HG03354 (cell line): Measurements from ENCODE around the gene TMPRSS3.

Experiments
- ATAC-seq: cut with Tn5 transposase; IDR thresholded peaks from one replicate; pipeline ENCODE4 v1.9.1; 2021; ENCODE audit warnings: mild to moderate bottlenecking; ENCODE audit not compliant: unreplicated experiment, poor library complexity, severe bottlenecking

The TMPRSS3 gene

DNA sequence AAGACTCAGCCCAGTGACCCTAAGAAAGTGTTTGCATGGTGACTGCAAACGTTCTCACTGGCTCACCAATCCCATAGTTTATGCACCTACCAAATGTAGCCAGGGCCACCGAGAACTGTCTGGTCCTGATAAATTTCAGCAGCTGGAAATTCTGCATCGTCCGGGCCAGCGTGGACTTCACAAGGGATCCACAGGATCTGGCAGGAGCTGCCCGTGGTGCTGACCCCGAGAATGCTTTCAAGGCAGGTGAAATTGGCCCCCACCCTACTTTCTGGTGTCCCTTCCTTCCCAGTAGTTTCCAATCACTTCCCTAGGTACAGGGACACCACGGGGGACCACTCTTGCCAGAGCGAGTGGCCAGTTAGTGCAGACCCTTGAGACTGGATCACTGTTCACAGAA is 34.0 kb upstream of the TMPRSS3 start:
- no peak for ATAC-seq

DNA sequence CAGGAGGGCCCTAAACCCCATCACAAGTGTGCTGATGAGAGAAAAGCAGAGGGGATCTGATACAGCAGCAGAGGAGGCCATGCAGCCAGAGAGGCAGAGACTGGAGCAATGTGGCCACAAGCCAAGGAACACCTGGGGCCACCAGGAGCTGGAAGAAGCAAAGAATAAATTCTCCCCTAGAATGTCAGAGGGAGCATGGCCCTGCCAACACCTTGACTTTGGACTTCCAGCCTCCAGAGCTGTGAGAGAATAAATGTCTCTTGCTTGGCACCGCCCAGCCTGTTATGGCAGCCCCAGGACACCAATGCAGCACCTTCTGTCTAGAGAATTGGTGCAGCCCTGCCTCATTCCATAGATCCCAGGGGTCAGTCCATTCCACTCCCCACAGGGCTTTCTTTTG is 33.2 kb upstream of the TMPRSS3 start:
- ATAC-seq: no peak

GRCh38 chr21:42427809-42428419 is 32.1 kb upstream of the TMPRSS3 start:
- no peak for ATAC-seq

DNA sequence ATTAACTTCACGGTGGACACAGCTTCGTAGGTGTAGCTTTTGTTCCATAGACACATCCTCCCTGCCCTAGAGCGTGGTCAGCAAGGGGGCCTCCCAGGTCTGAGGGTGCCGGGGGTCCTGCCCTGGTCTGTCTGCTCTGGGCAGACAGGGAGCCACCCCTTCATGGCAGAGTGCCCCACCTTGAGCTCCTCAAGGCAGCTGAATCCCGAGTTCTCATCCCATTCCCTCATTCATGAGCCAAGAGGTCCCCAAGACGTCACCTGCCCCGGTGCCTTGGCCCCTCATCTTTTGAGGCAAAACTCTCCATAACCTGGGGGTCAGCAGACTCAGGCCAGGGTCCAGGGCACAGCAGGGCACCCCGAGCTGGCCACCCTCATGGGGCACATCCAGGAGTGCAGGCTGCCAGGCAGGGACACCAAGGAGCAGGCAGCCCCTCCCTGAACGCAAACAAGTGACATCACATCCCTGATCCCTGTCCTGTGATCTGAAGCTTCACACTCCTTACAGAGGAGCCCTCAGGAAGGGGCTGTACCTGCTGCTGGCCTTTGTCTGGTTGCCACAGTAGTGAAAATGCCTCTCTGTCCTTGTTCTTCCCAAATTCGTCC is 31.1 kb upstream of the TMPRSS3 start:
- no peak for ATAC-seq

GRCh38 chr21:42426424-42426823 is 30.6 kb upstream of the TMPRSS3 start:
- ATAC-seq: no peak

DNA sequence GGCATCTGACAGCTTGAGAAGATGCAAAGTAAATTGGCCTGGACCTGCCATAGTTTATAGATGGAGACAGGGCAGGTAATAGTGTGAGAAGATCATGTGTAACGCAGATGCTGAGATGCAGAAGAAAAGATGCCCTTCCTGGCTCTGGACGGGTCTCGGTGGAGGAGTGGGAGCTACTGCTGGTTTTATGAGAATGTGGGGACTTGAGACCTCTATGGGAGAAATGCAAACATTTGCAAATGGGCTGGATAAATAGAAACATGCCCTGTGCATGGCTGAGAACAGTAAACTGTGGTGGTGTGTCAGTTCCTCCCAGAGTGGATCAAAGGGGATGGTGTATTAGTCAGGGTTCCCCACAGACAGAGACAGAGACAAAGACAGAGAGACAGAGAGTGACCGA is 29.7 kb upstream of the TMPRSS3 start:
- peak; percentile 35 for ATAC-seq

- ATAC-seq: peak; percentile 58
Observed at GRCh38 chr21:42424914-42425541, 29.2 kb upstream of the TMPRSS3 start.

GRCh38 chr21:42423685-42424084 is 27.8 kb upstream of the TMPRSS3 start:
- ATAC-seq: no peak

GRCh38 chr21:42423197-42423675 is 27.4 kb upstream of the TMPRSS3 start:
- ATAC-seq: peak; percentile 54

GRCh38 chr21:42421018-42421793 is 25.4 kb upstream of the TMPRSS3 start:
- ATAC-seq: no peak

GRCh38 chr21:42419845-42420244 is 24.0 kb upstream of the TMPRSS3 start:
- ATAC-seq: no peak

GRCh38 chr21:42418886-42419285 is 23.0 kb upstream of the TMPRSS3 start:
- ATAC-seq: no peak

- no peak for ATAC-seq
Observed at GRCh38 chr21:42417533-42417932, 21.7 kb upstream of the TMPRSS3 start.

- ATAC-seq: peak; percentile 85
Observed at GRCh38 chr21:42414928-42415769, 19.3 kb upstream of the TMPRSS3 start.

GRCh38 chr21:42414553-42414927 is 18.7 kb upstream of the TMPRSS3 start:
- ATAC-seq: no peak

- no peak for ATAC-seq
Observed at GRCh38 chr21:42414066-42414465, 18.2 kb upstream of the TMPRSS3 start.

DNA sequence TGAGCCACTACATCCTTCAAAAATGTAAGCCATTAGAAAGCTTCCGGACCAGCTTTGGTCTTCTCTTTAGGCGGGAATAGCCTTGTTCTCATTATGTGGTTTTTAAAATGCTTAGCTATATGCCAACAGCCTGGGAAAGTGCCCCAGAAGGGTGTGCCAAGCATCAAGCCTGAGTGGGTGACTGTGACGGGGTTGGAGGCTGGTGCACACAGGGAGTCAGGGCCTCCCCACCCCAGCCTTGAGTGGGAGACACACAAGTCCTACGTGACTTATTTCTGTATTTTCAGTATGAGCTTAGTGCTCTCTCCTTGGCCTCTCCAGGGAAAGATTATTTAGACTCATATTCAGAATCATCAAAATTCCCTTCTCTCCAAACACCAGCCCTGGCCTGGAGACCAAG is 17.6 kb upstream of the TMPRSS3 start:
- ATAC-seq: no peak

- no peak for ATAC-seq
Observed at GRCh38 chr21:42413093-42413492, 17.2 kb upstream of the TMPRSS3 start.

GRCh38 chr21:42412636-42412933 is 16.7 kb upstream of the TMPRSS3 start:
- ATAC-seq: no peak
